Measurements from ENCODE around the gene PTEN. TPM values are rescaled to one million over a fixed set of nuclear protein-coding genes. Genes with fewer than 3 reads are reported as not detected.

Gene PTEN
- total and polyA plus RNA-seq, 2 experiments from 2014 or later, result 32.8 to 128 TPM

- Histone ChIP-seq H3K9me2 (replicated peaks; ENCODE audit: insufficient read depth) (no peaks in the 10 kb centered on the region), H3K79me2 (peaks cover 100% of the 10 kb centered on the region), H3K27ac (no peak overlapping the region), H4K20me1 (ENCODE audit: insufficient read depth, poor library complexity, severe bottlenecking) (peaks cover 17% of the 10 kb centered on the region), H3K4me1 (ENCODE audit: insufficient read depth) (no peaks in the 10 kb centered on the region), H3K36me3 (replicated peaks; ENCODE audit: insufficient read depth, low read depth) (no peaks in the 10 kb centered on the region), H3K27me3 (no peaks in the 10 kb centered on the region), H2AFZ (no peak overlapping the region), H3K9me3 (ENCODE audit: low read depth) (peaks cover 6% of the 10 kb centered on the region), H3K4me2 (no peak overlapping the region), H3K4me3 (no peak overlapping the region)
- TF ChIP-seq EZH2 (IDR thresholded peaks at IDR 0.05; ENCODE audit: borderline replicate concordance) (no peak), EZH2phosphoT487 (IDR thresholded peaks at IDR 0.05; ENCODE audit: low read depth, severe bottlenecking, unreplicated experiment) (no peak), CTCF (IDR thresholded peaks at IDR 0.05; ENCODE audit: poor library complexity) (no peak)
- 96% methylated on average over 1 of the region's 1 CpG for WGBS (ENCODE audit: low lambda C conversion rate, missing lambda C conversion rate)
- DNase-seq (ENCODE audit: low spot score), result no peak
These were observed 23.7 kb downstream of the PTEN start for GRCh38 chr10:87887146-87887545.

- peaks cover 12% of the 10 kb centered on the region for H4K20me1 ChIP-seq (ENCODE audit: insufficient read depth, poor library complexity, severe bottlenecking)
These were observed 24.3 kb downstream of the PTEN start for GRCh38 chr10:87887548-87888289.

GRCh38 chr10:87895430-87895829 is 32.0 kb downstream of the PTEN start:
- TF ChIP-seq CTCF (IDR thresholded peaks at IDR 0.05; ENCODE audit: poor library complexity) (no peak), EZH2phosphoT487 (IDR thresholded peaks at IDR 0.05; ENCODE audit: low read depth, severe bottlenecking, unreplicated experiment) (no peak)
- no peaks in the 10 kb centered on the region for H3K27me3 ChIP-seq
- DNase-seq (ENCODE audit: low spot score), result no peak
- no peaks in the 10 kb centered on the region for H3K4me1 ChIP-seq (ENCODE audit: insufficient read depth)
- H3K9me2 ChIP-seq (replicated peaks; ENCODE audit: insufficient read depth), result no peaks in the 10 kb centered on the region
- no peak overlapping the region for H3K4me3 ChIP-seq
- H2AFZ ChIP-seq, result no peak overlapping the region
- peaks cover 42% of the 10 kb centered on the region for H4K20me1 ChIP-seq (ENCODE audit: insufficient read depth, poor library complexity, severe bottlenecking)
- H3K9me3 ChIP-seq (ENCODE audit: low read depth), result peaks cover 4% of the 10 kb centered on the region
- no peaks in the 10 kb centered on the region for H3K36me3 ChIP-seq (replicated peaks; ENCODE audit: insufficient read depth, low read depth)
- 88% methylated on average over 1 of the region's 1 CpG for WGBS (ENCODE audit: low lambda C conversion rate, missing lambda C conversion rate)
- H3K4me2 ChIP-seq, result no peak overlapping the region
- H3K79me2 ChIP-seq, result peaks cover 96% of the 10 kb centered on the region
- H3K27ac ChIP-seq, result no peak overlapping the region

More at GRCh38 chr10:87887548-87888289, 24.3 kb downstream of the PTEN start:
- TF ChIP-seq CTCF (IDR thresholded peaks at IDR 0.05; ENCODE audit: poor library complexity), result no peak
- TF ChIP-seq EZH2 (IDR thresholded peaks at IDR 0.05; ENCODE audit: borderline replicate concordance), result no peak
- no peak for TF ChIP-seq EZH2phosphoT487 (IDR thresholded peaks at IDR 0.05; ENCODE audit: low read depth, severe bottlenecking, unreplicated experiment)
- Histone ChIP-seq H3K27ac (no peak overlapping the region), H3K9me2 (replicated peaks; ENCODE audit: insufficient read depth) (no peaks in the 10 kb centered on the region), H3K9me3 (ENCODE audit: low read depth) (peaks cover 6% of the 10 kb centered on the region), H3K4me1 (ENCODE audit: insufficient read depth) (no peaks in the 10 kb centered on the region), H3K4me2 (no peak overlapping the region), H3K4me3 (no peak overlapping the region), H3K79me2 (peaks cover 100% of the 10 kb centered on the region), H3K27me3 (no peaks in the 10 kb centered on the region), H2AFZ (no peak overlapping the region), H3K36me3 (replicated peaks; ENCODE audit: insufficient read depth, low read depth) (no peaks in the 10 kb centered on the region)
- 95% methylated on average over 2 of the region's 2 CpGs for WGBS (ENCODE audit: low lambda C conversion rate, missing lambda C conversion rate)
- no peak for DNase-seq (ENCODE audit: low spot score)

Data from hepatocyte (in vitro differentiated cells).